ENCODE data around the gene ZNF226.

DNA sequence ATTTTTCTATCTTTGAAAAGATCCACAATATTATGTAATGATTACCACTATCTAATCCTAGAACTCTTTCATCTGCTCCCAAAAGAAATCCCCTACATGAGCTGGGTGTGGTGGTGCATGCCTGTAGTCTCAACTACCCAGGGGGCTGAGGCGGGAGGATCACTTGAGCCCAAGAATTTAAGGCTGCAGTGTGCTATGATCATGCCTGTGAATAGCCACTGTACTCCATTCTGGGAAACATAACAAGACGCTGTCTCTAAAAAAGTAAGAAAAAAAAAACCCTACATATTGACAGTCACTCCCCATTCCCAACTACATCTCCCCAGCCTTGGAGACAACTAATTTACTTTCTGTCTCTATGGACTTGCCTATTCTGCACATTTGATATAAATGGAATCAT lies 1.1 kb upstream of the ZNF226 start:
- TF ChIP-seq CTCF (IDR thresholded peaks at IDR 0.05) (no peak), EZH2 (IDR thresholded peaks at IDR 0.05) (no peak), EZH2phosphoT487 (IDR thresholded peaks at IDR 0.05) (no peak)

All from neural progenitor cell (in vitro differentiated cells).